T-helper 2 cell treated with Interferon-gamma antibody and Interleukin-4, amounts not matched to agents 100 ng/mL and 5 ng/mL, for 36 hours (primary cell): ENCODE results near the gene GPR156. TPM values are rescaled to one million over a fixed set of nuclear protein-coding genes. Genes with fewer than 3 reads are reported as not detected.
"Not testable (repeated sequence)": the region's sequence is repeated elsewhere in the genome, so short reads cannot be mapped to it uniquely, and the experiment has no call there.

Source experiments
- intact Hi-C: fragments of 100-400 bp; cut with micrococcal nuclease; formaldehyde crosslinking; loops from one replicate; pipeline ENCODE4 v1.15.1; 2023
- total RNA-seq: library from RNA; stranded (reverse); gene quantifications from 2 replicates; pipeline ENCODE4 v1.2.3, GENCODE V29; 2022

Gene GPR156
- not detected in 2 replicates for total RNA-seq

DNA sequence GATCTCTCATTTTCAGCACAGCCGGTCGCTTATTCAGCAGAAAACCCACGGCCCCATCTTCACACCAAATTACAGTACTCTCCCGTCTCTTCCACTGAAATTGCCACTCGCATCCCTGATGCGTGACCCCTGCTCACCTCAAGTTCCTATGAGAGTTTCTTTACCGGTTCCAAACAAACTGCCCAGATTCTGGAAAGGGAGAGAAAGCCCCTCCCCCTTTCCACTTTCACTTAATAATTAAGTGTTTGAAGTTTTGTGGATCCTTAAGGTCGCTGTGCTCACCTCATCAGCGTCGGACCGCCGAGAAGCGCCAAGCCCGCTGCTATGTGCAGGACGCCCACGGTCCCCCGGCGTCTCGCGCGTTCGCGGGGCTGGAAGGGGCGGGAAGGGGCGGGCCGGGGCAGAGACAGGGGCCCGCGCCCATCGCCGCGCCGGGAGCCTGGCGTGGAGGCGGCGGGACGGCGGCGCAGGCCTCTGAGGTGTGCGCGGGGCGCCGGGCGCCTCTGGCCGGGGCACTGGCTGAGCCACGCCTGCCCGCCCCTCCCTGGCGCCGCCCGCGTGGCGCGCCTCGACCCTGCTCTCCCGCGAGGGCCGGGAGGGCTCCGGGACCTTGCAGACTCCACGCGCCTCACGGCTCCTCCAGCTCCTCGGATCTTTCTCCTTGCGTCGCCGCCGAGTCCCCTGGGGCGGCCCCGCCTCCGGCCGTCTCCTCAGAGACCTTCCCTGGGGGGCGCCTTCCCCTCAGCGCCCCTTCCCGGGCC lies at the start of gene GPR156:
TSS of gene GPR156 (minus strand) at position 476 of the 761 bp plus-strand sequence. CDS start 41,124 bp downstream, outside the sequence.
- intact Hi-C loops = no loop called here

DNA sequence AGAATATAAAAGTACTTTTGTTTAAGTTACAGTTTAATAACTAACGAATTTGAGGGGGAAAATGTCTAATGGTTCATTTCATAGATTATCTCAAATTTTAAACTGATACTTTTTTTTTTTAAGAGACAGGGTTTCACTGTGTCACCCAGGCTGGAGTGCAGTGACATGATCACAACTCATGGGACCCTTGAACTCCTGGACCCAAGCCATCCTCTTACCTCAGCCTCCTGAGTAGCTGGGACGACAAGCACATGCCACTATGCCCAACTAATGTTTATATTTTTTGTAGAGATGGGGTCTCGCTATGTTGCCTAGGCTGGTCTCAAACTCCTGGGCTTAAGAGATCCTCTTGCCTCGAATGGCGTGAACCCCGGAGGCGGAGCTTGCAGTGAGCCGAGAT lies 47.6 kb upstream of the GPR156 start:
- intact Hi-C loops = no loop called here

DNA sequence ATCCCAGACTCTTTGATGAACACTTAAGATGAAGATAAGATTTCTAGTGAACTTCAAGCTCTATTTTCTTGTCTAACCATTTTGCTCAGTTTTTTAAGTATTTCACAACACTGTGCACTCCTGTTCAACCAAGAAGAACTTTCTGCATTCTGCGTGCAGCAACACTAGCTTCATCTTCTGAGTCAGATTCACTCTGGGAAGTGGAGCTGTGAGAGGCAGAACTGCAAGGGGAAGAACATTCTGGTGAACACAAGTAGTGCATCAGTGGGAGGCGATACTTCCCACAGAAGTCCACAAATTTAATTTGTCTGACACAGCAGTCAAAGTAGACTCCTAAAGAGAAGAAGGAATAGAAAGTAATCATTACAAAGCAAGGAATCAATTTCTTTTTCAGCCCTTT lies 46.1 kb upstream of the GPR156 start:
- intact Hi-C loops = no loop called here

DNA sequence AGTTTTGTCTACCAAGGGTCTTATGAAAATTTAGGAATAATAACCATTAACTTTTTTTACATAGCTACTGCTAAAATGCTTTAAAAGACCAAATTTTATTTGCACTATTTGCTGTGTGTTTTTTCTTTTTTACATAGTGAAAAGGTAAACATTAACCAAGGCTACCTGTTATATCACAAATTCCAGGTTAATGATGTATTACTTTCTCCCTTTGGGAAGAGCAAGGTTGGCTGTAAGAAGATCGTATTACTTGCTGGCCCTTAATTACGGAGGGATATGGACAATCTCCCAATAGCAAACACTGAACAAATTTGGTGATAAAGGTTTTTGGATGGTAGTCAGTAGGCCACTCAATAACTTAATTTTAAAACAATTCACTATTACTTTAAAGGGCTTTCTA lies 41.8 kb upstream of the GPR156 start:
- intact Hi-C loops = no loop called here

DNA sequence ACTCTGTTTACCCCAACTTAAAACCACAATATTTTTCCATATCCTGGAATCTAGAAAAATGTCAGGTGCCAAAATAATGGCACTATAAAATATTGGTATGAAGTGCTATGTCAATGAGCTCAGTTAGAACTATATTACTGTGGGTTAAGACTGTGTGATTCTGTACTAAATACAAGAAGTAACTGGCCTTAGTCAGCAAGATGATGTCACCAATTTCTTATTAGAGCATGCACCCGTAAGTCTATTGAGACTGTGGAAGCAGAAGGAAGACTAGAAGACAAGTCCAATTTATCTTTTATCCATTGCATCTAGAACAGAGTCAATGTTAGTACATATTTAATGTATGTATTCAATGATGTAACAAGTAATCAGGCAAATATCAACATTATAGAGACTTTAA lies 39.2 kb upstream of the GPR156 start:
- intact Hi-C loops = no loop called here

DNA sequence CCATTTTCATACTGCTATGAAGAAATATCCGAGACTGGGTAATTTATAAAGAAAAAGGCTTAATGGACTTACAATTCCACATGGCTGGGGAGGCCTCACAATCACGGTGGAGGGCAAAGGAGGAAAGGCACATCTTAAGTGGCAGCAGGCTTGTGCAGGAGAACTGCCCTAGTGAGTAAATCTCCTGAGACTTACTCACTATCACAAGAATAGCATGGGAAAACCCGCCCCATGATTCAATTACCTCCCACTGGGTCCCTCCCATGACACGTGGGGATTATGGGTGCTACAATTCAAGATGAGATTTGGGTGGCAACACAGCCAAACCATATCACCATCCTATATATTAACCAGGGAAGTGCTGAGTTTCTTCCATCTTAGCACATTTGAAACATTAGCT lies 38.7 kb upstream of the GPR156 start:
- intact Hi-C loops = not testable (repeated sequence)

DNA sequence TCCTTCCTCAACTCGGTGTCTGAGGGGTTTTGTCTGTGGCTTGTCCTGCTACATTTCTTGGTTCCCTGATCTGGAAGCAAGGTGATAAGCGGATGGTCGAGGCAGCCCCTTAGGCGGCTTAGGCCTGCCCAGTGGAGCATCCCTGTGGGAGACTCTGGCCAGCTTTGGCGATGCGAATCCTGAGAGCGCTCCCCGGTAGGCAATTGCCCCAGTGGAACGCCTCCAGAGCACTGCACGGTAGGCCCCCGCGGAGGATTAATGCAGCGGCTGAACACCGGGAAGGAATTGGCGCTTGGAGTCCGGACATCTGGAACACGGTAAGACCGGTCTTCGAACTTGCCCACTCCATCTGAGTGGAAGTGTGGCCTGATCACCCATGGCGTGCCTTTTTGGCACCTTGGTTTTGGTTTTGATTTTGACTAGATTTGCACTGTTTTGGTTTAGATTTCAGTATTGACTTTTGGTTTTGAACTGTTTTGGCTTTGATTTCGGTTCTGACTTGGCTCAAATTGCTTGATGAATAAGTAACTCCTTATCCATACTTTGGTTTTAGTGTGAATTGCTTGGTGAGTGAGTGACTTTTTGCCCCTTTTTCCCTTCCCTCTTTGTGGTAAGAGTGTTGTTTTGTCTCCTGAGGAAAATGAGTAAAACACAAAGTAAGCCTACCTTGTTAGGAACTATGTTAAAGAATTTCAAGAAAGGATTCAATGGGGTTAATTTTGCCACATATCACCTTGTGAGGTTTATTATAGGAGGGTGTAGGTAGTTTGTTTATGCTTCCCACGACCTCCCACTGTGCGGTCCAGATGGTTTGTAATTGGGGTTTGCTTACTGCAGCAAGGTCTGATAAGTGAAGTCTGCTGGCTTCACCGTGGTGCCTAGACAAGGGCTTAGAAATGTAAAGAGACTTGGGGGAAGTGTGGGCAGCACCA lies 27.1 kb upstream of the GPR156 start:
- intact Hi-C loops = no loop called here

DNA sequence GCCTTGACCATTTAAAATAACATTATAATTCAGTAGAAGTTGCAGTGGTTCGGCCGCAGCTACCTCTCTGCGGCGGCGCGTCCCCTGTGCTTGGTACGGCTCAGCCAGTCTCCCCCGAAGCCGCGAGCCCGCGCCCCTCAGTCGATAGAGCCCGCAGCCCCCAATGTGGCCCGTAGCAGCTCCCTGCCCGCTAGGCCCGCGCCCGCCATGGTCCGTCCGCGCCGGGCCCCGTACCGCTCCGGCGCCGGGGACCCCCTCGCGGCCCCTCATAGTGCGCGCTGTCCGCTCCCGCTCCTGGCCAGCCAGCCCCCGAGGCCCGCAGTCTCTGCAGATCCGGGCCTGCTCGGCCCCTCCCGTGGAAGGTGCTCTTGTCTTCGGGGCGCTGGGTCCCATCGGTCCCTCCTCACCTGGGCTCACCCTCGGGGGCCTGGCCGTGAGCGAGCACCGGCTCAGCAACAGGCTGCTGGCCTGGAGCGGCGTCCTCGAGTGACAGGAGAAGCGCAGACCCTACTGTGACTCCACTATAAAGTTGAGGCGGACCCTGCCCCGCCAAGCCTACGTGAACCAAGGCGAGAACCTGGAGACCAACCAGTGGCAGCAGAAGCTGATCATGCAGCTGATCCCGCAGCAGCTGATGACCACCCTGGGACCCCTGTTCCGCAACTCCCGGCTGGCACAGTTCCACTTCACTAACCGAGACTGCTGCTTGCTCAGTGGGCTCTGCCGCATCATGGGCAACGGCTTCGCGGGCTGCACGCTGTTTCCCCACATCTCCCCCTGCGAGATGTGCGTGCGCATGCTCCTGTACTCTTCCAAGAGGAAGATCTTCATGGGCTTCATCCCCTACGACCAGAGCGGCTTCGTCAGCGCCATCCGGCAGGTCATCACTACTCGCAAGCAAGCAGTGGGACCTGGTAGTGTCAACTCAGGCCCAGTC lies 21.8 kb upstream of the GPR156 start:
- intact Hi-C loops = no loop called here

DNA sequence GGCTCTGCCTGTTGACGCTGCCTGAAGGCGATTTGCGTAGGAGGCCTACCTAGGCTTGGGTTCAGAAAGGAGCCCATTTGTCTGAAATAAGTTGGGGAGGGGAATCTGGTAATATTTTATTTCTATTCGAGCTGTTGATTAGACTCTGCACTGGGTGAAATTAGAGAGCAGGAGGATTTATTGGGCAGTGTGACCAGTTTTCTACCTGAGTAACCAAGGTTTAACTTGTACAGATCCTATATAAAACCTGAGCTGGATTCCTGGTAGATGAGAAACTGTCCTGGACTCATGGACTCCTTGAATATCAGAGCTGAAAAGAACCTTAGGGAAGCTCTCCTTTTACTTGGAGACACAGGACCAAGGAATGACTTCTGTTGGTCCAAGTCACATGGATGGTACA lies 19.6 kb upstream of the GPR156 start:
- intact Hi-C loops = no loop called here

DNA sequence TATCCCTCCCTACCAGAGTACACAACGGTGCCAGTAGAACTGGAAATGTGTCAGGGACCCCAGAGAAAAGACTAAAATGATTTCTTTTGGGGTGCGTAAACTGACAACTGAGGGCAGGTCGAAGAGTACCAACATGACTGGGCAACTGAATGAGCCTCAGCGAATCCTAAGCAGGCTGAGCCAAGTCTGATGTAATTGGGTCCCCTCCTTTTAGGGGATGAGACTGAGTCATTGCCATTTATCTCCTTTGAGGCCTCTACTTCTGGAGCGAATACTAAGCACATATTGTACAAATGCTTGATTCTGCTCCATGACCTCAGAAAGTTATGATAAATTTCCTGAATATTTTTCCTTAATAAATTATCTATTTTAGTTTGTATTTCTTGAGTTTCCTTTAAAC lies 17.3 kb upstream of the GPR156 start:
- intact Hi-C loops = no loop called here

DNA sequence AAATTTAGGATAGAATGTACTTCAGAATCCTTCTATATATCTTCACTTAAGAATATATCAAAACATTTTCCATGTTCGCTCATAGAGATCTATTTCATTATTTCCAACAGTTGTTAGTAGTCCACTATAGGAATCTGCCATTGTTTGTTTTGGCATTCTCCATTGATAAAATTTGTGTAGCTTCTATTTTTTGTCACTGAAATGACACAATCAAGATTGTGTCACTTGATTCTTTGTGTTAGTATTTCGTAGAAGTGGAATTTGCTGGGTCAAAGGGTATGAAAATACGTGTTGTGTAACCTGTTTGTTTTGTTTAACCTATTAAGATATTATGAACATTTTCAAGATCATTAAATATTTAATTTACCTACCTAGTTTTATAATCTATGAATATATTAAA lies 15.9 kb upstream of the GPR156 start:
- intact Hi-C loops = no loop called here

DNA sequence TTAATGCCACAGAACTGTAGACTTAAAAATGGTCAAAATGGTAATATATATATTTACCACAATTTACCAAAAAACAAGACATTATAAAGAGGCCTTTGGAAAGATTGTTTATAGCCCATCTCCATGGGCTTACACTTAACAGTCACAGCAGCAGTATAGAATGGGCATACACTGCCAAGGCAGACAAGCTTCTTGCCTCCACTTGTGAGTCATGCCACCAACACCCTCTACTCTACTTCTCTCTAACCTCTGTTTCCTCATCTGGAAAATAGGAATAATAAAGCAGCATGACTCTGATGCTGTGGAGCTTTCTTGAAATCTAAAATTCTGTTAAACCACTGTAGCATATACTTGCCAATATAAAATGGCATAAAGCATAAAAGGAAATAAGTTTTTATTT lies 14.4 kb upstream of the GPR156 start:
- intact Hi-C loops = no loop called here

DNA sequence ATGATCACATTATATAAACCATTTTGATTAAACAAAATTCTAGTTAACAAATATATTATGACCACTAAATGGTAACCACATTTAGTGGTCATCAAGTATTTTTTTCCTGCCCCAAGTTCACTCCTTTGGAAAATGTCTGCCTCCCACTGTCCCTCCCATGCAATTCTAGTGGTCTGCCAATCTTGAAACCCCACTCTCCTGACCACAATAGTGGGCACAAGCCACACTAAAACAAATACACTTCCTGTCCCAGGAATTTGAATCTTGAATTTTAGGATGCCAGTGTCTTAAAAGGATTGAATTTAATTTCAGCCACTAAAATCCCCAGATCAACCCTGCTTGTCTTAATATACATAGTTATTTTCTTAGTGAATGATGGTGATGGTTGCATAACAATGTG lies 14.0 kb upstream of the GPR156 start:
- intact Hi-C loops = no loop called here

DNA sequence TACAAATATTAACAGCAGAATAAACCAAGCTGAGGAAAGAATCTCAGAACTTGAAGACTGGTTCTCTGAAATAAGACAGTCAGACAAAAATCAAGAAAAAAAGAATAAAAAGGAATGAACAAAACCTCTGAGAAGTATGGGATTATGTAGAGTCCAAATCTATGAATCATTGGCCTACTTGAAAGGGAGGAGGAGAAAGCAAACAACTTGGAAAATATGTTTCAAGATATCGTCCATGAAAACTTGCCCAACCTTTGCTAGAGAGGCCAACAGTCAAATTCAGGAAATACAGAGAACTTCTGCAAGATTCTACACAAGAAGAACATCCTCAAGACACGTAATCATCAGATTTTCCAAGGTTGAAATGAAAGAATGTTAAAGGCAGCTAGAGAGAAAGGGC lies 6.5 kb upstream of the GPR156 start:
- intact Hi-C loops = not testable (repeated sequence)

DNA sequence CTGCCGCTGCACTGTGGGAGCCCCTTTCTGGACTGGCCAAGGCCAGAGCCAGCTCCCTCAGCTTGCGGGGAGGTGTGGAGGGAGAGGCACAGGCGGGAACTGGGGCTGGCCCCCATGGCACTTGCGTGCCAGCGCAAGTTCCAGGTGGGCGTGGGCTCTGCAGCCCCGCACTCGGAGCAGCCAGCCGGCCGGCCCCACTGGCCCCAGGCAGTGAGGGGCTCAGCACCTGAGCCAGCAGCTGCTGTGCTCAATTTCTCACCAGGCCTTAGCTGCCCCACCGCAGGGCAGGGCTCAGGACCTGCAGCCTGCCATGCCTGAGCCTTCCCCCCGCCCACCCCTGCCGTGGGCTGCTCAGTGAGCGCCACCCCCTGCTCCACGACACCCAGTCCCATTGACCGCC lies 4.6 kb upstream of the GPR156 start:
- intact Hi-C loops = no loop called here

DNA sequence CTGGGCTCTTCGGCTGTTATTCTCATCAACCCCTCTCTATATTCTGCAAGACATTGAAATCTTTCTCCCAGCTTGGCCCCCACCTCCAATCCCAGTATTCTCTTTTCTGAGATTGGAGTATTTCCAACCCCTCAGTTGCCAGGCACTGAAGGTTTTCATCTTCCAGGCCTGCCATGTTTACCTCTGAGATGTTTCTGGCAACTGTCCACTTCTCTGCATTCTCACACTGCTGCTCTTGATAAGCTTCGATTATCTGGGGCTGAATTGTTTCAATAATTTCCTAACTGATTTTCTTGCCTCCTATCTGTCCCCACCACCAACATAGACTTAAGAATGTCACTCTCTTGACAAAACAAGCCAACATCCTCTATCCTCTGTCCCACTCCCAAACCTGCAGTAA lies 1.4 kb upstream of the GPR156 start:
- intact Hi-C loops = no loop called here

DNA sequence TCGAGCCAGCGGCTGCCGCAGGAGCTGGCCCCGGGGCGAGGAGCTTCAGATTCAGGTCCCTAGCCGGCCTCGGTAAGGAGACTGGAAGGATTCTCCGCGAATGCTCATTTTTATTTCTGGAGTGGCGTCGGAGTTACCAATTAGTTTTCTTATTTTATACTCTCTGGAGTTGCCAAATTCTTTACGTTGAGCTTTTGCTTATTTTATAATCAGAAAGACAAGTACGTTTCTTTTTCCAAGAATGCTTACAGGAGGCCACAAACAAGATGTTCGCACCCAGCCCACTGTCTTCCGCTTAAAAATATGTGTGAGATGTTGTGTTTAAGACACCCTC lies 453 bp upstream of the GPR156 start:
- intact Hi-C loops = no loop called here

DNA sequence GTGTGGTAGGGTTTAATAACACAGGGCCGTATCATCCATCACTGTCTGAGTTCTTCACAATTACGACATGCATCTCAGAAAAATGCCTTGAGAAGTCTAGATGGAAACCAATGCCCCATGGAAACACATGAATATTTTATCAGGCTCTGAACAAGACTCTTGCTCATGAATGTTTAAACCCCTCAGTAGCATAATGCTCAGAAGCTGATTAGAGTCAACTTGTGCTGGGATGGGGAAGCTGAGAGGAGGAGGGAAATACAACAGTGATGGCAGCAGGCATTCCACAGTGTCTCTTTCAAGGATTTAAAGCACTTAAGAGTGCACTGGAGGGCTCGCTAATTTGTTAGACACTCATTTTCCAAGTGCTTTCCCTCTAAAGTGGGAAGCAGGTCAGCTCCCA lies 3.8 kb downstream of the GPR156 start:
- intact Hi-C loops = no loop called here

DNA sequence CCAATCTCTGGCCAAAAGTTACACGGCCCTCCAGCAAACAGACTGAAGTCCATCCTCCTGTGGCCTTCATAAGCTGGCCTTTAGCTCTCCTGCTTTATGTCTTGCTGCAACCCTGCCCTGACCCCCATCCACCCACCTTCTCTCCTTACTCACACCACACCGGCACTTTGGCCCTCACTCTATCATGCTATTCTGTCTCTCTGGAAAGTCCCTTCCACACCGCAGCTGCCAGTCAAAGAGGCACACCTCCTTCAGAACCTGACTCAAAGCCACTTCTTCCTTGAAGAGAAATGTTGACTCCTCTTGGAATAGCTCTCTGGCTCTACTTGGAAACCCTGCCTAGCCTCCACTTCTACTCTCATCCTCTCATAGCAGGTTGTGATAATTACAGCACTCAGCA lies 4.5 kb downstream of the GPR156 start:
- intact Hi-C loops = no loop called here

DNA sequence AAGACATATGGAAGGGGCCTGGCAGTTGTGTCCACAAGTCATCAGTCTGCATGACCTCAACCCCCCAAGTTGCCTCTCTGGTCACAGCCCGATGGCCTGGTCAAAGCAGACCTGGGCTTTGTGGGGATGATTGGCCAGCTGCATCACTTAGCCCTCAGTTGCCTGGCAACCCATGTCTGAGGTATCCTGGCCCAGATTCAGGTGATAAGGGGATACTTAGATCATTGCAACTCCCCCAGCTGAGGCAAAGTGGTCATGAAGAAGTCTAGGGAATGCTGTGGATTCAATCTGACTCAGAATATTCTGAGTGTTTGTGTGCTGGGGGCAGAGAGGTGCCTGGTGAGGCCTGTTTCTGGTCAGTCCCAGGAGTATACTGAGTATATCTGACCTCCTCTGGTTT lies 5.0 kb downstream of the GPR156 start:
- intact Hi-C loops = no loop called here

DNA sequence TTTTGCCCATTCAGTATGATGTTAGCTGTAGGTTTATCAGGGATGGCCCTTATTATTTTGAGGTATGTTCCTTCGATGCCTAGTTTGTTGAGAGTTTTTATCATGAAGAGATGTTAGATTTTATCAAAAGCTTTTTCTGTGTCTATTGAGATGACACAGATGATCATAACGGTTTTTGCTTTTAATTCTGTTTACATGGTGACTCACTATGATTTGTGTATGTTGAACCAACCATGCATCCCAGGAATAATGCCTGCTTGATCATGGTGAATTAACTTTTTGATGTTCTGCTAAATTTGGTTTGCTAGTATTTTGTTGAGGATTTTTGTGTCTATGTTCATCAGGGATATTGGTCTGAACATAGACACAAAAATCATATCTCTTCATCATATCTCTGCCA lies 8.3 kb downstream of the GPR156 start:
- intact Hi-C loops = no loop called here

DNA sequence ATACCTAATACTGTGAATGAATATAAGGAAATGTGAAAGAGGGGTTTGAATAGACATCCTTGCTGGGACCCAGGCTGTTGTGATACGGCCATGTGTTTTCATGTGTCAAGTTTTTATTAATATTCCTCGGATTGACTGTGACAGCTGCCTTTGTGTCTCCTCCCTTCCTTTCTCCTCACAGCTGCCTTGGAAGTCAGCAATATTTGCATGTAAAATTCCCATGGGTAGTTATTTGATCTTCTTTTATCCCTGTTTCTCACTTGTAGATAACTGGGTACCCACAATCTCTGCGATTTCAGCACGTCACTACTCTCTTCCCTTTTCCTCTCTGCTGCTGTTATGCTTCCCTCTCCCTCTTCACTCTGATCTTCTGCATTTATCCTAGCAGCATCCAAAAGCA lies 9.4 kb downstream of the GPR156 start:
- intact Hi-C loops = no loop called here
